Loucy (cell line): ENCODE data around the gene FSTL4.

ENCODE experiments used
- H2AFZ ChIP-seq: fragments of 200-600 bp; sonication (generic); 2 replicates; pipeline ENCODE4 v1.6.0; 2016; ENCODE audit warnings: antibody characterized with exemption, mild to moderate bottlenecking, low read length, moderate library complexity
- H3F3A ChIP-seq: fragments of 200-600 bp; 2 replicates; pipeline ENCODE4 v1.6.0; 2016; ENCODE audit warnings: antibody characterized with exemption, low read depth, mild to moderate bottlenecking
- H3K27me3 ChIP-seq: fragments of 200-600 bp; sonication (generic); 2 replicates; pipeline ENCODE4 v1.6.1; 2014; ENCODE audit warnings: low read length, mild to moderate bottlenecking; ENCODE audit not compliant: insufficient read depth, poor library complexity, severe bottlenecking
- H3K36me3 ChIP-seq: fragments of 200-600 bp; sonication (generic); 2 replicates; pipeline ENCODE4 v1.6.1; 2016; ENCODE audit warnings: low read length; ENCODE audit not compliant: insufficient read depth
- H3K4me1 ChIP-seq: fragments of 200-600 bp; sonication (generic); 2 replicates; pipeline ENCODE4 v1.5.1; 2014; ENCODE audit warnings: low read length, mild to moderate bottlenecking; ENCODE audit not compliant: insufficient read depth, poor library complexity, severe bottlenecking
- H3K4me2 ChIP-seq: fragments of 200-600 bp; sonication (generic); 2 replicates; pipeline ENCODE4 v1.6.0; 2014; ENCODE audit warnings: antibody characterized with exemption, low read length, low read depth, mild to moderate bottlenecking; ENCODE audit not compliant: poor library complexity, severe bottlenecking
- H3K4me3 ChIP-seq: fragments of 200-600 bp; sonication (generic); 2 replicates; pipeline ENCODE4 v1.5.1; 2014; ENCODE audit warnings: low read length, mild to moderate bottlenecking, mixed read lengths; ENCODE audit not compliant: poor library complexity, severe bottlenecking
- H3K79me2 ChIP-seq: fragments of 200-600 bp; sonication (generic); 2 replicates; pipeline ENCODE4 v1.6.1; 2014; ENCODE audit warnings: low read length; ENCODE audit not compliant: insufficient read depth
- H3K9ac ChIP-seq: fragments of 200-600 bp; sonication (generic); 2 replicates; pipeline ENCODE4 v1.6.0; 2014; ENCODE audit warnings: mild to moderate bottlenecking, low read depth, low read length, moderate library complexity; ENCODE audit not compliant: poor library complexity, severe bottlenecking
- H3K9me2 ChIP-seq: fragments of 200-600 bp; sonication (generic); replicated peaks from 2 replicates; pipeline ENCODE4 v1.6.1; 2016; ENCODE audit warnings: low read depth, low read length, mixed read lengths
- H3K9me3 ChIP-seq: fragments of 200-600 bp; sonication (generic); 2 replicates; pipeline ENCODE4 v1.6.1; 2014; ENCODE audit warnings: mild to moderate bottlenecking, antibody characterized with exemption, low read length, low read depth; ENCODE audit not compliant: insufficient read depth
- H4K20me1 ChIP-seq: fragments of 200-600 bp; sonication (generic); 2 replicates; pipeline ENCODE4 v1.6.0; 2014; ENCODE audit warnings: antibody characterized with exemption, low read length, mild to moderate bottlenecking; ENCODE audit not compliant: insufficient read depth, poor library complexity, severe bottlenecking
- EZH2phosphoT487 ChIP-seq: fragments of 200-600 bp; IDR thresholded peaks from 2 replicates; pipeline ENCODE4 v1.6.1; 2018; ENCODE audit warnings: antibody characterized with exemption, mild to moderate bottlenecking, moderate library complexity, borderline replicate concordance
- TF ChIP-seq, protein P1 (sequence below): fragments of 200-600 bp; sonication (generic); conservative IDR thresholded peaks from 2 replicates; pipeline ENCODE4 v1.5.1; 2014; ENCODE audit warnings: mild to moderate bottlenecking, antibody characterized with exemption, low read length

FSTL4 gene

DNA sequence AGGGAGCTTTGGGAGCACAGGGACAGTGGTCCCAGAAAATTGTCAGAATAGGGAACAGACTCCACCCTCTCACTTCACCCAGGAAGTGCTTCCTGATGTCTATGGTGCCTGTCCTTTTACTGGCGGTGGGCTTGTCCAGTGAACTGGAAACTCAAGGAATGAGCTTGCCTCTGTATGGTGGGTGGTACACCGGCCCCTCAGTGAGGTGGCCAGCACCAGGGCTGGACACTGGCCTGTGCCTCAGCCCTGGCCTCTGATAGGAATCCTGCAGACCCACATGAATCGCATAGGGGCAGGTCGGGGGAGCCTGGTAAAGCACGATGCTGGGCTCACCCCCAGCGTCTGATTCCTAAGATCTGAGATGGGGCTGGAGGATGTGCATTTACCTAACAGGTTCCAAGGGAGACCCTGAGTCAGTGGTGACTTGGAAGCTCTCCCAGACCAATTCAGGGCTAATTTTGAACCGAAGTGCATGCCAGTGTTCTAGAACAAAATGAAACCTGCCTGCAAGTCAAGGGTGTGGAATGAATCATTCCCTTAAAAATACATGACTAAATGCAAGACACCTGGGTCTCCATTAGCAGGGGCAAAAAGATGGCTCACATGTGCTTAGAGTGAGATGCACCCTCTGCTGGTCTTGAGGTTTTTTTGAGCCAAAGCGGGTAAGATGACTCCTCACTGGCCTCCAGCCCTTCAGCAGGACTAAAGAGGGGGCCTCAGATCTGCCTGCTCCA lies 382.2 kb downstream of the FSTL4 start:
- Histone ChIP-seq H3K4me3 (no peak overlapping the region), H3K36me3 (no peaks in the 10 kb centered on the region), H3K9me2 (no peaks in the 10 kb centered on the region), H3K4me1 (no peaks in the 10 kb centered on the region), H3F3A (no peaks in the 10 kb centered on the region), H3K79me2 (no peaks in the 10 kb centered on the region), H3K27me3 (no peaks in the 10 kb centered on the region), H4K20me1 (no peaks in the 10 kb centered on the region), H2AFZ (no peak overlapping the region), H3K9ac (no peak overlapping the region), H3K4me2 (no peak overlapping the region), H3K9me3 (no peaks in the 10 kb centered on the region)
- TF ChIP-seq EZH2phosphoT487 = no peak
- TF ChIP-seq, protein P1, sequence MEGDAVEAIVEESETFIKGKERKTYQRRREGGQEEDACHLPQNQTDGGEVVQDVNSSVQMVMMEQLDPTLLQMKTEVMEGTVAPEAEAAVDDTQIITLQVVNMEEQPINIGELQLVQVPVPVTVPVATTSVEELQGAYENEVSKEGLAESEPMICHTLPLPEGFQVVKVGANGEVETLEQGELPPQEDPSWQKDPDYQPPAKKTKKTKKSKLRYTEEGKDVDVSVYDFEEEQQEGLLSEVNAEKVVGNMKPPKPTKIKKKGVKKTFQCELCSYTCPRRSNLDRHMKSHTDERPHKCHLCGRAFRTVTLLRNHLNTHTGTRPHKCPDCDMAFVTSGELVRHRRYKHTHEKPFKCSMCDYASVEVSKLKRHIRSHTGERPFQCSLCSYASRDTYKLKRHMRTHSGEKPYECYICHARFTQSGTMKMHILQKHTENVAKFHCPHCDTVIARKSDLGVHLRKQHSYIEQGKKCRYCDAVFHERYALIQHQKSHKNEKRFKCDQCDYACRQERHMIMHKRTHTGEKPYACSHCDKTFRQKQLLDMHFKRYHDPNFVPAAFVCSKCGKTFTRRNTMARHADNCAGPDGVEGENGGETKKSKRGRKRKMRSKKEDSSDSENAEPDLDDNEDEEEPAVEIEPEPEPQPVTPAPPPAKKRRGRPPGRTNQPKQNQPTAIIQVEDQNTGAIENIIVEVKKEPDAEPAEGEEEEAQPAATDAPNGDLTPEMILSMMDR = no peak

DNA sequence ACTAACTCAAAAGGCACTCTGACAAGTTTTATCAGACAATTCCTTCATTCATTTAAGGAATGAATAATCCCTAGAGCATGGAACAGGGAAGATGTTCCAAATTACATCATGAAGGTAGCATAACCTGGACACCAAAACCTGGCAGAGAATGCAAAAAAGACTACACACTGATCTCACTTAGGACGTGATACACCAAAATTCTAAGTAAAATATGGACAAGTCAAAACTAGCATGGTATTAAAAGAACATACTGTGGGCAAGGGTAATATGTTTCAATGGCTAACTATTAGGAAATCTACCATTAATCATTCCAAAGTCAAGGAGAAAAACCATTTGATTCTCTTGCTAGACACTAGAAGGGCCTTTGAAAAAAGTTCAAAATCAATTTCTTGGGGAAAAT lies 384.0 kb downstream of the FSTL4 start:
- Histone ChIP-seq H3K36me3 (no peaks in the 10 kb centered on the region), H3K9me2 (no peaks in the 10 kb centered on the region), H3K4me1 (no peaks in the 10 kb centered on the region), H4K20me1 (no peaks in the 10 kb centered on the region), H2AFZ (no peak overlapping the region), H3F3A (no peaks in the 10 kb centered on the region), H3K9ac (no peak overlapping the region), H3K9me3 (no peaks in the 10 kb centered on the region), H3K27me3 (no peaks in the 10 kb centered on the region), H3K4me2 (no peak overlapping the region), H3K79me2 (no peaks in the 10 kb centered on the region), H3K4me3 (no peak overlapping the region)
- no peak for TF ChIP-seq EZH2phosphoT487
- TF ChIP-seq, protein P1 = no peak

GRCh38 chr5:133227897-133228296 lies 384.4 kb downstream of the FSTL4 start:
- H3K9ac ChIP-seq = no peak overlapping the region
- no peaks in the 10 kb centered on the region for H3K9me3 ChIP-seq
- no peak overlapping the region for H3K4me3 ChIP-seq
- no peaks in the 10 kb centered on the region for H3K27me3 ChIP-seq
- H3F3A ChIP-seq = no peaks in the 10 kb centered on the region
- no peaks in the 10 kb centered on the region for H3K36me3 ChIP-seq
- TF ChIP-seq, protein P1 = no peak
- TF ChIP-seq EZH2phosphoT487 = no peak
- H2AFZ ChIP-seq = no peak overlapping the region
- no peaks in the 10 kb centered on the region for H3K4me1 ChIP-seq
- H3K79me2 ChIP-seq = no peaks in the 10 kb centered on the region
- no peak overlapping the region for H3K4me2 ChIP-seq
- no peaks in the 10 kb centered on the region for H3K9me2 ChIP-seq
- H4K20me1 ChIP-seq = no peaks in the 10 kb centered on the region
